HG03175 (cell line): ENCODE measurements around the gene CALCB.
"Not testable (repeated sequence)": the region's sequence is repeated elsewhere in the genome, so short reads cannot be mapped to it uniquely, and the experiment has no call there.

Experiments used
- ATAC-seq: cut with Tn5 transposase; IDR thresholded peaks from one replicate; pipeline ENCODE4 v1.9.1; 2021; ENCODE audit warnings: mild to moderate bottlenecking, moderate library complexity; ENCODE audit not compliant: unreplicated experiment

CALCB gene

GRCh38 chr11:15073361-15074205, at the start of gene CALCB:
TSS of gene CALCB (plus strand) at chr11:15073593. CDS start at chr11:15074719, 1,126 bp downstream.
- no peak for ATAC-seq

- ATAC-seq = no peak
Observed at GRCh38 chr11:15027011-15027410, 46.4 kb upstream of the CALCB start.

GRCh38 chr11:15027956-15028355, 45.4 kb upstream of the CALCB start:
- ATAC-seq = no peak

GRCh38 chr11:15028379-15028778, 45.0 kb upstream of the CALCB start:
- ATAC-seq = no peak

- ATAC-seq = not testable (repeated sequence)
Observed at GRCh38 chr11:15031945-15032344, 41.4 kb upstream of the CALCB start.

GRCh38 chr11:15034687-15035267, 38.6 kb upstream of the CALCB start:
- no peak for ATAC-seq

- no peak for ATAC-seq
Observed at GRCh38 chr11:15035283-15035682, 38.1 kb upstream of the CALCB start.

GRCh38 chr11:15038963-15039362, 34.4 kb upstream of the CALCB start:
- no peak for ATAC-seq

GRCh38 chr11:15045209-15045608, 28.2 kb upstream of the CALCB start:
- ATAC-seq = no peak

- ATAC-seq = no peak
Observed at GRCh38 chr11:15045891-15046290, 27.5 kb upstream of the CALCB start.

- not testable (repeated sequence) for ATAC-seq
Observed at GRCh38 chr11:15046673-15047072, 26.7 kb upstream of the CALCB start.

GRCh38 chr11:15048616-15049015, 24.8 kb upstream of the CALCB start:
- no peak for ATAC-seq

GRCh38 chr11:15053191-15053685, 20.2 kb upstream of the CALCB start:
- no peak for ATAC-seq

GRCh38 chr11:15055620-15056356, 17.6 kb upstream of the CALCB start:
- no peak for ATAC-seq

GRCh38 chr11:15057329-15057728, 16.1 kb upstream of the CALCB start:
- no peak for ATAC-seq

- ATAC-seq = no peak
Observed at GRCh38 chr11:15059132-15059915, 14.1 kb upstream of the CALCB start.

GRCh38 chr11:15062599-15062998, 10.8 kb upstream of the CALCB start:
- no peak for ATAC-seq

GRCh38 chr11:15069751-15070150, 3.6 kb upstream of the CALCB start:
- ATAC-seq = not testable (repeated sequence)

- no peak for ATAC-seq
Observed at GRCh38 chr11:15071556-15072255, 1.7 kb upstream of the CALCB start.

- ATAC-seq = no peak
Observed at GRCh38 chr11:15072551-15073143, 746 bp upstream of the CALCB start.
